ENCODE data around the gene PSMG2. TPM values are rescaled to one million over a fixed set of nuclear protein-coding genes. Genes with fewer than 3 reads are reported as not detected.

The PSMG2 gene
- total and polyA plus RNA-seq, 9 of the 15 experiments (the other 6 are each of a cell fraction or from before 2014, with no cell fraction given) = 59.9 to 271 (median 111) TPM

DNA sequence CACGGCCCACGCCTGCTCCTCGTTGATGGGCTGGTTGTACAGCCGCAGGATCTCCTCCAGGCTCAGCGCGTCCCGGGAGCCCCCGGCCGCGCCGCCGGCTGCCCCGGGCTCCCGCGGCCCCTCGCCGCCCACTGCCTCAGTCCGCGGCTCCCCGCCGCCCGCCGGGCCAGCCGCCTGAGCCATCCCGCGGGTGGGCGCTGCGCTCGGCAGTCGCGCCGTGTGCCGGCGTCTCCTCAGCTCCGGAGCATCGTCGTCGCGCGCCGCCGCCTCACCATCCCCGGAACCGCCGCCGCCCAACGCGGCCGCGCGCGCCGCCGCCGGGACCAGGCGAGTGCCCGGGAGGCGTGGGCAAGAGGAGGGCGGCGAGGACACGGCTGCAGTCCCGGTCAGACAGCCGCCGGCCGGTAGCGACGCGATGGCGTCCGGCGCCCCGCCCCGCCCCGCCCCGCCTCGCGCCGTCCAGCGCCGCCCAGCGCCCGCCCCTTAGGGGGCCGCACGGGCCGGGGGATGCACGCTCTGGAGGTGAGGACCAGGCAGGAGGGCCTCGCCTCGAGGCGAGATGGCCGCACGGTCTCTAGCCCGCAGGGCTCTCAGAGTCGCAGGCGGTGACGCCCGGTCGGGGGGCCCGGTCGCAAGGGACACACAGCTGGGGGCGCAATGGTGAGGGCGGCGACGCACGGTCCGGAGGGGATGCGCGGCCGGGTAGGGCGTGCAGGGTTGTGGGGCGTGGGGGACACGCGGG, 45.0 kb upstream of the PSMG2 start, which contains the start of gene SPIRE1 (continued):
- TF ChIP-seq ZNF263 (CRISPR knock-in tag; IDR thresholded peaks at IDR 0.05; ENCODE audit: borderline replicate concordance) = no peak
- 0 out of 2 replicates have a peak, but pooled peaks have one; percentile 46 for TF ChIP-seq ERF (CRISPR knock-in tag; IDR thresholded peaks at IDR 0.05)
- TF ChIP-seq, protein P1, sequence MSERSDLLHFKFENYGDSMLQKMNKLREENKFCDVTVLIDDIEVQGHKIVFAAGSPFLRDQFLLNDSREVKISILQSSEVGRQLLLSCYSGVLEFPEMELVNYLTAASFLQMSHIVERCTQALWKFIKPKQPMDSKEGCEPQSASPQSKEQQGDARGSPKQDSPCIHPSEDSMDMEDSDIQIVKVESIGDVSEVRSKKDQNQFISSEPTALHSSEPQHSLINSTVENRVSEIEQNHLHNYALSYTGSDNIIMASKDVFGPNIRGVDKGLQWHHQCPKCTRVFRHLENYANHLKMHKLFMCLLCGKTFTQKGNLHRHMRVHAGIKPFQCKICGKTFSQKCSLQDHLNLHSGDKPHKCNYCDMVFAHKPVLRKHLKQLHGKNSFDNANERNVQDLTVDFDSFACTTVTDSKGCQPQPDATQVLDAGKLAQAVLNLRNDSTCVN (CRISPR knock-in tag; IDR thresholded peaks at IDR 0.05) = no peak
- no peak for TF ChIP-seq PCBP1 (IDR thresholded peaks at IDR 0.05; ENCODE audit: low read depth, low read length, poor library complexity, severe bottlenecking)
- no peak for TF ChIP-seq SNIP1 (IDR thresholded peaks at IDR 0.05; ENCODE audit: low read depth)
- TF ChIP-seq KDM1A (IDR thresholded peaks at IDR 0.05) = no peak
- TF ChIP-seq ZFP36 (IDR thresholded peaks at IDR 0.05; ENCODE audit: low read depth, low read length, partially characterized antibody) = no peak
- TF ChIP-seq, protein P2, sequence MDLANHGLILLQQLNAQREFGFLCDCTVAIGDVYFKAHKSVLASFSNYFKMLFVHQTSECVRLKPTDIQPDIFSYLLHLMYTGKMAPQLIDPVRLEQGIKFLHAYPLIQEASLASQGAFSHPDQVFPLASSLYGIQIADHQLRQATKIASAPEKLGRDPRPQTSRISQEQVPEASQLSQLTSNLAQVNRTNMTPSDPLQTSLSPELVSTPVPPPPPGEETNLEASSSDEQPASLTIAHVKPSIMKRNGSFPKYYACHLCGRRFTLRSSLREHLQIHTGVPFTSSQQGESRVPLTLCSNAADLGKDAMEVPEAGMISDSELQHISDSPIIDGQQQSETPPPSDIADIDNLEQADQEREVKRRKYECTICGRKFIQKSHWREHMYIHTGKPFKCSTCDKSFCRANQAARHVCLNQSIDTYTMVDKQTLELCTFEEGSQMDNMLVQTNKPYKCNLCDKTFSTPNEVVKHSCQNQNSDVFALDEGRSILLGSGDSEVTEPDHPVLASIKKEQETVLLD (IDR thresholded peaks at IDR 0.05) = no peak
- TF ChIP-seq, protein P3, sequence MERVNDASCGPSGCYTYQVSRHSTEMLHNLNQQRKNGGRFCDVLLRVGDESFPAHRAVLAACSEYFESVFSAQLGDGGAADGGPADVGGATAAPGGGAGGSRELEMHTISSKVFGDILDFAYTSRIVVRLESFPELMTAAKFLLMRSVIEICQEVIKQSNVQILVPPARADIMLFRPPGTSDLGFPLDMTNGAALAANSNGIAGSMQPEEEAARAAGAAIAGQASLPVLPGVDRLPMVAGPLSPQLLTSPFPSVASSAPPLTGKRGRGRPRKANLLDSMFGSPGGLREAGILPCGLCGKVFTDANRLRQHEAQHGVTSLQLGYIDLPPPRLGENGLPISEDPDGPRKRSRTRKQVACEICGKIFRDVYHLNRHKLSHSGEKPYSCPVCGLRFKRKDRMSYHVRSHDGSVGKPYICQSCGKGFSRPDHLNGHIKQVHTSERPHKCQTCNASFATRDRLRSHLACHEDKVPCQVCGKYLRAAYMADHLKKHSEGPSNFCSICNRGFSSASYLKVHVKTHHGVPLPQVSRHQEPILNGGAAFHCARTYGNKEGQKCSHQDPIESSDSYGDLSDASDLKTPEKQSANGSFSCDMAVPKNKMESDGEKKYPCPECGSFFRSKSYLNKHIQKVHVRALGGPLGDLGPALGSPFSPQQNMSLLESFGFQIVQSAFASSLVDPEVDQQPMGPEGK (CRISPR knock-in tag; IDR thresholded peaks at IDR 0.05; ENCODE audit: borderline replicate concordance) = no peak
- TF ChIP-seq BHLHE40 (IDR thresholded peaks at IDR 0.05; ENCODE audit: low read length) = peak; percentile 33; the same call in 1 of the 2 replicates
- no peak for TF ChIP-seq SRSF3 (IDR thresholded peaks at IDR 0.05; ENCODE audit: insufficient read depth, low read length)
- no peak for TF ChIP-seq KLF10 (CRISPR knock-in tag; IDR thresholded peaks at IDR 0.05)
- TF ChIP-seq, protein P4, sequence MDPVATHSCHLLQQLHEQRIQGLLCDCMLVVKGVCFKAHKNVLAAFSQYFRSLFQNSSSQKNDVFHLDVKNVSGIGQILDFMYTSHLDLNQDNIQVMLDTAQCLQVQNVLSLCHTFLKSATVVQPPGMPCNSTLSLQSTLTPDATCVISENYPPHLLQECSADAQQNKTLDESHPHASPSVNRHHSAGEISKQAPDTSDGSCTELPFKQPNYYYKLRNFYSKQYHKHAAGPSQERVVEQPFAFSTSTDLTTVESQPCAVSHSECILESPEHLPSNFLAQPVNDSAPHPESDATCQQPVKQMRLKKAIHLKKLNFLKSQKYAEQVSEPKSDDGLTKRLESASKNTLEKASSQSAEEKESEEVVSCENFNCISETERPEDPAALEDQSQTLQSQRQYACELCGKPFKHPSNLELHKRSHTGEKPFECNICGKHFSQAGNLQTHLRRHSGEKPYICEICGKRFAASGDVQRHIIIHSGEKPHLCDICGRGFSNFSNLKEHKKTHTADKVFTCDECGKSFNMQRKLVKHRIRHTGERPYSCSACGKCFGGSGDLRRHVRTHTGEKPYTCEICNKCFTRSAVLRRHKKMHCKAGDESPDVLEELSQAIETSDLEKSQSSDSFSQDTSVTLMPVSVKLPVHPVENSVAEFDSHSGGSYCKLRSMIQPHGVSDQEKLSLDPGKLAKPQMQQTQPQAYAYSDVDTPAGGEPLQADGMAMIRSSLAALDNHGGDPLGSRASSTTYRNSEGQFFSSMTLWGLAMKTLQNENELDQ (CRISPR knock-in tag; IDR thresholded peaks at IDR 0.05; ENCODE audit: borderline replicate concordance) = no peak
- TF ChIP-seq TAF9B (IDR thresholded peaks at IDR 0.05; ENCODE audit: partially characterized antibody) = no peak
- TF ChIP-seq ZNF311 (CRISPR knock-in tag; IDR thresholded peaks at IDR 0.05) = no peak
- TF ChIP-seq TCF7L2 (IDR thresholded peaks at IDR 0.05; ENCODE audit: low read depth, low read length) = no peak

All from K562 (cell line).